Medulla oblongata (tissue), 1 donor: ENCODE measurements around the gene FNDC8.
"Not testable (repeated sequence)": the region's sequence is repeated elsewhere in the genome, so short reads cannot be mapped to it uniquely, and the experiment has no call there.

Experiments used
- DNase-seq: peaks from one replicate; pipeline ENCODE4 v3.0.0-alpha.2; 2015; ENCODE audit errors: extremely low spot score

FNDC8 gene

DNA sequence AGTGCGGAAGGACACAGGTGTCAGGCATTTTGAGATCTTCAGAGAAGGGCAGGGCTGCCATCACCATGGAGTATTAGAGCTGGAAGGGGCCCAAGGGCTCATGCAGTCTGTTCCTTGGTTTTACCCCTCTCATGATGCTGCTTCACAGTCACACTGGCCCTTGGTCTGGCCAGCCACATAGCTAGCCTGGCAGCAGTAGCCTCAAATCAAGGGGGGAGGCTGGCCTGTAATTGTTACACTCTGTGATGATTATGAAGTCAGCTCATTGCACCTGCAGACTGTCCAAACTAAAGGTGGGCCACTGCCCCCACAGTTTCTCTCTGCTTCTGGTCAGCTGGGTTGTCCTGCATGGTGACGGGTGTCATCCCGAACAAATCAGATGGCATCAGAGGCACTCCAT, at the start of gene FNDC8:
FNDC8 (plus strand) TSS at position 301 of the 400 bp plus-strand sequence; CDS start at position 380, 79 bp downstream.
- DNase-seq, result no peak

DNA sequence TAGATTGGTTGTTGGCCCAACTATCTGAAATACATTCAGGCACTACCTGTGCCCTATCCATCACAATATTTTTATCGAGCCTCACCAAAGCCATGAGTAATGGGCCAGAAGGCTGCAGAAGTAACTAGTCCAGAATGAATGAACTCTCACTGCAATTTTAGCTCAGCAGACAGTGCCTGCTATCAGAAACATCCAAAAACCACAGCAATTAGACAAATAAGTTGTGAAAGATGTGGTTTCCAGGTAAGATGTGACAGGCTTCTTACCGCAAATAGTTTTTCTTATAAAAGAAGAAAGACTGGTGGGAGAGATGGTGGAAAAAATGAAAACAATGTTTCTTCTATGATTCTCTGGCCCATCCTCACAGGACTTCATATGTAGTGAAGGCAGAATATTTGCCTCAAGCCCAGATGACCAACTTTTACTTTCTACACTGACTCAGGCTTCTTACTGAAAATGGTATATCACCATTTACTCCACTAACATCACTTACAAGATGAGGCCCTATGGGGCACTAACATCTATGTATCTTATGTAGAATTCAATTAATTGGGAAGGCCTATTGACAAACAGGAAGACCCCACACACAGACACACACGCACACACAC, 48.1 kb upstream of the FNDC8 start:
- no peak for DNase-seq

DNA sequence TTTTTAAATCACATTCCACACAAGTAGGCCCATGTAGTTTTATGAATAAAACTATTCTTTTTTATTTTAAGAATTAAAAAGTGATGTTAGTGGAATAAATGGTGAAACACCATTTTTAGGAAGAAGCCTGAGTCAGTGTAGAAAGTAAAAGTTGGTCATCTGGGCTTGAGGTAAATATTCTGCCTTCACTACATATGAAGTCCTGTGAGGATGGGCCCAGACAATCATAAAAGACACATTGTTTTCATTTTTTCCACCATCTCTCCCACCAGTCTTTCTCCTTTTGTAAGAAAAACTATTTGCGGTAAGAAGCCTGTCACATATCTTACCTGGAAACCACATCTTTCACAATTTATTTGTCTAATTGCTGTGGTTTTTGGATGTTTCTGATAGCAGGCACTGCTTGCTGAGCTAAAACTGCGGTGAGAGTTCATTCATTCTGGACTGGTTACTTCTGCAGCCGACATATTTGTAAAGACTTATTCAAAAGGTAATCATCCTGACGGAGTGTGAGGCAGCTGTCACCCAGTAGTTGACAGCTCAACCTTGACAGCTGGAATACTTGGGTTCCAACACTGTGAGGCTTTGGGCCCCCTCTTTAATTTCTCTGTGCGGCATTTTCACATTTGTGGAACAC, 47.3 kb upstream of the FNDC8 start:
- DNase-seq, result peak; percentile 36

DNA sequence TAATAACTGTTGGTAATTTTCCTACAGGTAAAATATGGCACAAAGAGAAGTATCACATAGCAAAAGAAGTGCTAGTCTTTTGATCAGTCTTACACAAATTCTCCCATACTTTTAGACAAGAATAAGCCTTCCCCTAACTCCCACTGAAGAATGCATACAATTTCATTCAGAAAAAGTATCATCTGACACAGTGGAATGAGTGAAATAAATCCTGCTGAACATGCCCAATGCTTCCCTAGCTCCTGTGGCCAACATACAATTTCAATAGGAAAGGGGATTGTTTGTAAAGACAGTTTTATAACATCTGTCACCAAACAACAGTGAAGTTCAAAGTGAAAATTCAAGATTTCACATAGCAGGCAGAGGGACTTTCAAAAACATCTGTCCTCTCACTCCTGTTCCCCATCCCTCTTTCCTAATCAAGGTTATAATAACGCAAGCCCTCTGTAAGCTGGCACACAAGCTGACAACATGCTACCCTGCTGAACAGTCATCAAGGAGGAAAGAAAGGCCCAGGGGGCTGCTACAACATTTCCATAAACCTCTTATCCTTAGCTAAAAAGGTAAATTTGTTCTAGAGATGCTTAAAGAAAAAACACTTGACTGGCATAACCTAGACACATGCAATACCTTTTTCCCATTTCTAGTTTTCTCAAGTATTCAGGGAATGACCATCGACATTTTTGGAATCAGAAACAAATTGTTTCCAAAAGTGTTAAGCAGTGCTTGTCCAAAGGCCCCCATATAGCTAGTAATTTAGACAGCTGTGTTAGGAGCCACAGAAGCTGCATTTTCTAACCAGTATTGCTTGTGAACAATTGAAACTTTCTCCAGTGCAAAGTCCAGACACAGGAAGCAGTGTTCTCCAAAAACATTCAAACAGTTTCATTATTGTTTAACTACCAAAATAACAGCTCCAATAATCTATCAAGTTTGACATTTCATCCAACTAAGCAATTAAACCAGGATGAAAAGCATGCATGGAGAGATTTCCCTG, 46.4 kb upstream of the FNDC8 start:
- peak; percentile 90 for DNase-seq

DNA sequence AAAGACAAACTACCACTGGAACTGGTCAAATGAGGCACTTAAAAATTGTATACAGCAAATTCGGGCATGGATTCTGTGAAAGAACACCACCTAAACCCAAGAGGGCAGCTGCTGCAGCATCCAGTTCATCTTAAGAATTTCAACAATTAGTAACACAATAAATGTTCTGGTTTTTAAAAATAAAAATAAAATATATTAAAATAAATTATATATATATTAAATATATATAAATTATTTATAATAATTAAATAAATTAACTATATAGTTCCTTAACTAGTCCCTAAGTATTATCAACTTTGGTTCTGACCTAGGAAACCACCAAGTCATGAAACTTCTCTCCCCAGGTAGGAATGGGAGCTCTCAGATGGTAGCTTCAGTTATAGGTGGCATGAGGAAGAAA, 44.5 kb upstream of the FNDC8 start:
- DNase-seq, result no peak

DNA sequence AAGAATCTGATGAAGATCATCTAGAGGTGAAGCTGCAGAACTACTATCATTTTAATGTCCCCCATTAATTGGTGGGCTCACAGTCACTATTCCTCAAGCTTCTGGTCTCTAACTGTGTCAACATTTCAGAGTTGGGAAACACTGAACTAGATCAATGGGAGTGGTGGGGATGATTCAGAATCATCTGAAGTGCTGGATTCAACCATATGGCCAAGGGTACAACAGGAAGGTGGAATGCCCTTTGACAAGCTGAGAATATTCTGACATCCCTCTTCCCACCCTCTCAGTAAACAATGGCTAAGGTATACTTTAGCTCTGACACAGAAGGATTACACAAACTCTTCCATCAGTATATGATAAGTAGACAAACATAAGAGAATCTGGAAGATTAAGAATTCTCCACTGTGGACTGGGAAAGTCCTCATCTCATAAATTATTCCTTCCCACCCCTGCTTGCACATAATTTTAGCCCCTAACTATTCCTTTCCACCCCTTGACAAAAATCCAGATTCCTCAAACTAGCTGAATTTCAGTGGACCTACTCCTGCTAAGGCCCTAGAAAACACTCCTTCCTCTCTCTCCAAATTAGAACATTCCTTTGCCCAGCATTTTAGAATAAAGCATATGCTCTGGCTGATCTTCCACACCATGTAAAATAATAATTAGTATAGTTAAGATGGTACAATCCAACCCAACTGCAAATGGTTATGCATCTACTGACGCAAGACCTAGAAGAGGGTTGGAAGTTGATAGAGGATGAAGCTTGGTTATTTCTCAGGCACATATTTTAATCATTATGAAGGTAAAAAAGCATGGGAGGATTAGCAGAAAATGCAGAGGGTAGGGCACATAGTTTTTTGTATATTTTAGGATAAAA, 41.6 kb upstream of the FNDC8 start:
- no peak for DNase-seq

DNA sequence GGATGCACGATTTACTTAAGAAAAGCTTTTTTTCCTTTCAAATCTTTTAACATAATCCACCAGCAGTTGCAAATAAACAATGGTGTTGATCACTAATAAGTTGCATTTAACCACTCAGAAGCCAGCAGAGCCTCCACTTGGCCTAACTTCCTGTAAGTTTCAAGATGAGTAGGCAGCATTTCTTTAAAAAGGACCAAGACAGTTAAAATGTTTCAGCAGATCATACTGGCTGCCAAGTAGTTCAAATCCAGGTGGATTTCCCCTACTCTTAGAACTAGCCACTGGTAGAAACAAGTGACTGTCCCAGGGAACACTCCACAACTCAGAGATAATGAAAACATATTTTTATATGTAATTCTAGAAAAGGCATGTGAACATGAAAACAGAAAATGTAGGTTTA, 40.9 kb upstream of the FNDC8 start:
- no peak for DNase-seq

DNA sequence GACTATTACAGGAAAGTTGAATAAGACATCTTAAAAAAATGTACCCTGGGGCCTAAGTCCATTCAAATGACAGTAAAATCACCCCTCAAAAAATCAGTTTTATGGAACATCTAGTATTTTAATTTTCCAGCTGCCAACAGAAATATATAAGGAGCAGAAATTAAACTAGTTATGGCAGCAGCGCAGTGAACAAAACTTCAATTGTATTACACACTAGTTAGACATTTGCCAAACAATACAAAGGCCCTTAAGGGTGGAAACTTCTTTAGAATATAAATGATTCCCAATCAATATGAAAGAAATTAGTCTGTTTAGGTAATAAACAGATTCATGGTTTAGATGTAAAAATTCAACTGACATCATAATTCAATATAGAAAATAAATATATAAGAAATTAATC, 39.8 kb upstream of the FNDC8 start:
- DNase-seq, result peak; percentile 51

DNA sequence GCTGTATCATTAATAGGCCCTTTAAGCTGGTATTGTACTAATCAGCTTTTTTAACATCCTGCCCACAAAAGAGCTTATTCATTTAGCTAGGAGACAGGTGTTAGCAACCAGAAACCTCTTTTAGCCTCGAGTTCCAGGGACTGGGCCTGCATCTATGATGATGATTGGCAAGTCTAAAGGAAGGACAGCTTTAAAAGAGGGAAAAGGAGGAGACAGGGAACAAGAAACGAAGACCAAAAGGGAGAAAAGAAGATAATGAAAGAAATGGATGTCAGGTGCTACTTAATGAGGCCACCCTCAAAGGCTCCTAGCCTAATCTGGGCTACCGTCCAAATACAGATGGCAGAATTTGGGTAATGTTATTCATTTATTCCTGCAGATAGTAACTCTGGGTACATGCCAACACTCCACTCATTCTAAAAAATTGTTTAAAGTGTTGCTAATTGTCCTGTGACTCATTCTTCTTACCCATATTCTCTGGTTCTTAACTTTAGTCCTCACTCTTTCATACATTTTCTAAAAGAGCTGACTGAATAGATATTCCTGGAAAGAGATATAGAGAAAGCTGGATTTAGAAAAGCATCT, 39.2 kb upstream of the FNDC8 start:
- peak; percentile 40 for DNase-seq

DNA sequence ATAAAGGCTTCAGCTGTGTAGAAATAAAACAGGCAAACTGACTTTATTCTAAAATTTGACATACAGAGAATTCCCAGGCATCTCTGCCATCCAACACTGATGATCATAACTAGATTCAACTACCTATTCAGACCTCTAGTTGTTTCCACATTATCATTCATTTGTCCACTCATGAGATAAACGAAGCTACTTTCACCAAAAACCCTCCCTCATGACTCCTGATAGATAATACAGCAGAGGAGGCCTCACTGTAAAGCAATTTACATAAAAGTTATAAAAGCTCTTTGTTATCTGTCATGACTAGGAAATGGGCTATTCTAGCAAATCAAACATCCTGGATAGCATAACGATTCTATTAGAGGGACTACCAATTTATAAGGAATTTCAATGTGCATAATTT, 38.3 kb upstream of the FNDC8 start:
- no peak for DNase-seq

DNA sequence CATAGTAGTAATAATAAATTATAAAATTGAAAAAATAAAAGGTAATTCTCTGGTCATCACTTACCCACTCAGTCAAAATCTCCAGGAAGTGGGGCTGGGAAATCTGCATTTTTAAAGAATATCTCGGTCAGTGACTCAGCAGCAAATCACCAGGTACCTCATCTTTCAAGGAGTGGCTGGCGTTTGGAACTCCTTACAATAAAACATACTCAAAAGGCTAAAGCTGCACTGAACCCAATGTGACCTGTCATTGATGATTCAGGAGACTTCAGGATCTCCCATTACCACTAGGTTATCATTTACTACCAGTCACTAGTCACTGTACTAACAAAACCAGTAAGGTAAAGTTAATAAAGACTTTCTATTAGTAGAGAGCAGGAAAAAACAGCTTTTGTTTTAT, 36.4 kb upstream of the FNDC8 start:
- peak; percentile 8 for DNase-seq

DNA sequence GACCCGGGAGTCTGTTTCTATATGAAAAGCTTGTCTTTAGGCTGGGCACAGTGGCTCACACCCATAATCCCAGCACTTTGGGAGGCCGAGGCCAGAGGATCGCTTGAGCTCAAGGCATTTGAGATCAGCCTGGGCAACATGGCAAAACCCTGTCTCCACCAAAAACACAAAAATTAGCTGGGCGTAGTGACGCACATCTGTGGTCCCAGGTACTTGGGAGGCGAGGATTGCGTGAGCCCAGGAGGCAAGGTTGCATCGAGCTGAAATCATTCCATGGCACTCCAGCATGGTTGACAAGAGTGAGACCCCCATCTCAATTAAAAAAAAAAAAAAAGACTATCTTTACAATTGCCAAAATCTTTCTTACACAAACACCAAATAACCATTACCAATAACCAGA, 35.3 kb upstream of the FNDC8 start:
- peak; percentile 18 for DNase-seq

DNA sequence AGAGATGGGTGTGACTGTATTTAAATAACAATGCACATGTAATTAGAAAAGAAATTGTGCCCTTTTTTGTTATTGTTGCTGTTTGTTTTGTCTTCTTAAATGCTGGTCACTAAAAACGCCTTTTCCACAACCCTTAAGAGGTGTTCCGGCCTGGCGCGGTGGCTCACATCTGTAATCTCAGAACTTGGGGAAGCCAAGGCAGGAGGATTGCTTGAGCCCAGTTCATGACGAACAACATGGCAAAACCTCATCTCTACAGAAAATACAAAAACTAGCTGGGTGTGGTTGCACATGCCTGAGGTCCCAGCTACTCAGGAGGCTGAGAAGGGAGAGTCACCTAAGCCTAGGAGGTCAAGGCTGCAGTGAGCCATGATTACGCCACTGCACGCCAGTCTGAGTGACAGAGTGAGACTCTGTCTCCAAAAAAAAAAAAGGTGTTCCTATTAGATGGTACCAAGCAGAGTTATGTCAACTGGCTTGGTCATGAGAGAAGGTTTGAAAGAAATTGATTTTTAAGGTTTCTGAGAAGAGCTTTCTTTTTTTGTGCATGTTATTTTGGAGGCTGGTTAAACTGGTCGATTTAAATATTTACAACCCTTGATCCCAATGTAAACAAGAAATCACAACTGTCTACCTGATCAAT, 34.4 kb upstream of the FNDC8 start:
- peak; percentile 44 for DNase-seq

DNA sequence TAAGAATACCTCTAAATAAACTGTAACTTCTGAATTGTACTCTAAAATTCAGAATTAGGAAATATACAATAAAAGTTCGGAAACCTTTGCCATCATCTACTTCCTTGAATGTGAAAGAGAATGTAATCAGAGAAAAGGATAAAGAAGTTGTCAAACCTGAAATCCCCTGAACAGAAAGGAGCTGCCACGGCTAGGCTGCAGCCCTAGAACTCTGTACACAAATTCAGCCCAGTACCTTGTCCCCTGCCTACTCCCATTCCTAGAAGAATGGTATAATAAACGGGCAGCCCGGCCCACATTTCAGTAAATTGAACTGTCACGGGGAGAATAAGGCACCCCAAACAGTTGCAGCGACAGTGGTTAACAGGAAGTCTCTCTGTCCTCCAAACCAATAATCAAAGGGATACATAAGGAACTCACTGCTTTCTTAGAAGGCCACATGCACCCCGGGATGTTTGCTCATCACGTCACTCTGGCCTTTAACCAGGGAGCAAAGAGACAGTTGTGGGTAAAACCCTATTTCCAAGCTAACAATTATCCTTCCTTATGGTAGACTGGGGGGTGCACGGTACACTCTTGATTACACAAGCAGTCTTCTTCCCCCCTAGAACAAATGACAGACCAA, 33.6 kb upstream of the FNDC8 start:
- peak; percentile 80 for DNase-seq

DNA sequence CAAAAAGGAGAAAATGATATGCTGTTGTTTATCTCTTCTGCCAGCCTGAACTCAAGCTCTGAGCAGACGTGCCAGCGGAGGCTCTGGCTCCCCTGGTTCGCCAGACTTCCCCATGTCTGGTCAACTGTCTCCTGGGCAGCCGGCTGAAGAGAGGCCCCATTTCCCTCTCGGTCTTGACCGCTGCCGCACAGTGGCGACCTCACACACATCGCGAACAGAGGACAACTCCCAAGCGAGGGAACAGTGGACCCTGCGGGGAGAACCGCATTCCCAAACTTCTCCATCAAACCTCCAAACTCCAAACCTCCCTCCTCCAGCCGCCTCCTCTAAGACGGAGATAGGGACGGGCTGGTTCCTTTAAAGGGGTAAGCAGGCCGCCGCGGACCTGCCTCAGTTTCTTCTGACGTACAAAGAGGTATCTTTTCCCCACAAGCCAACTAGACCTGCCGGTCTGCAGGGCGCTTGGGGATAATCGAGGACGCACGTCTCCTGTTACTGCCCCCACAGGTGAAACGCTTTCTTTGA, 33.0 kb upstream of the FNDC8 start:
- no peak for DNase-seq

DNA sequence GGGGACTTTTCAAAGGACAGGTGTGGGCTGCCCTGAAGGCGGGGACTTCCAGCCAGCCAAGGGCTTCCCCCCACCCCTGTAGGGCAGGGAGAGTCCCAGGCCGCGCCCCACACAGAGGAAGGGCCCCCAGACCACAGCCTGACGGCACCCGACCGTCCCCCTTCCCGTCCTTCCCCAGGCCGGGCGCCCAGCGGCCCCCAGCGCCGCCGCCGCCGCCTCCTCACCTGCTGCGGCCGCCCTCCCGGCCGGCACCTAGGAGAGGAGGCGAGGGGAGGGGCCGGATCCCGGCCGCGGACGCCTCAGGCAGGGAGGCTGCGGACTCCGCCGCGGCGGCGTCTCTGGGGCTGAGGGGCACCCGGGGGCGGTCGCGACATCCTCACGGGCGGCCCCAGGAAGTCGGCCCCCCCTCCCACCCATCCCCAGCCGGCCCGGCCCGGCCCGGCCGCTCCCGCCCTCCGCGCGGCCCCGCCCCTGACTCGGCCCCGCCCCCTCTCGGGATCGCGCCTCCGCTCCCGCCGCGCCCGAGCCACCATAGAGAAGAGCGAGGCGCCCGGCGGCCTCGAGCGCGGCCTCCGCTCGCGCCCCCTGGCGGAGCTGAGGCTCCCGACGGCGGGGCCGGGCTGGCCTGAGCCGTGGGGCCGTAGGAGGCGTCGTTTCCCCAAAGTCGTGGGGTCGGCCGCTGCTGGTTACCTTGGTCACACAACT, 32.4 kb upstream of the FNDC8 start:
- DNase-seq, result peak; percentile 92

DNA sequence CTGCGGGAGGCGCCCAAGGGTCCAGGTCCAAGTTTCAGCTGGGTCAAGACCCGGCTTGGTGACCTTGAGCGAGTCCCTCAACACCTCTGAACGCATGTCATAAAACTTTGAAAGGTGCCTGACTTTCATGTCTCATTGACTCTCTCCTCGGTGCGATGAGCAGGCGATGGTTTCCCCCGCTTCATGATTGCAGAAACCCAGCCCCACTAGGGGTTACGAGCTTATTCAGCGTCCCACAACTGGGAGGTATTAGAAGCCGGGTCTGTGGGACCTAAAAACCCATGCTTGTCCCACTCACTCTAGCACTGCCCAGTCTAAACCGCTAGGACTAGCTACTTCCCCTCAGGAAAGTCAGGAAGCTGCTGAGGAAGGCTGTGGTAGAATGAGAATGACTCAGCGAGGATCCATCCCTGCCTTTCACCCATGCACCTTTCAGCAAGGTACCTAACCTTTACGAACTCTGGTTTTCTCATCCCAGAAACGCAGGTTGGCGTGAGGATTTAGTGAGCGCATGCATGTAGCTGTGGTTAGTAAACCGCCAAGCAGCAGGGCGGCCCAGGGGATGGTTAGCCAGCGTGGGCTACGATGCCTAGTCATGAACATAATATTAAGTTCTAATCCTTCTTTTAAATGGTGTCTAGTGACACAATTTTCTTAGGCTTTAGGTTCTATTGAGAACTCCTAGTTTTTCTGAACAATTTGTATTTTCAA, 31.7 kb upstream of the FNDC8 start:
- peak; percentile 57 for DNase-seq

DNA sequence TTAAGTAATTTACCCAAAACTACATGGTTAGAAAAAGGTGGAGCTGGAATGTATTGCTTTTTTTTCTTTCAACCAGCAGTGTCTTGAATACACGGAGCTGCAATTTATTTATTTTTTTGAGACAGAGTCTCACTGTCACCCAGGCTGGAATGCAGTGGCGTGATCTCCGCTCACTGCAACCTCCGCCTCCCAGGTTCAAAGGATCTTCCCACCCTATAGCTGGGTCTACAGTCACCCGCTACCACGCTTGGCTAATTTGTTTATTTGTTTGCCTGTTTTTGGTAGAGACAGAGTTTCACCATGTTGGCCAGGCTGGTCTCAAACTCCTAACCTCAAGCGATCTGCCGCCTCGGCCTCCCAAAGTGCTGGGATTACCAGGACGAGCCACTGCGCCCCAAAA, 30.7 kb upstream of the FNDC8 start:
- DNase-seq, result not testable (repeated sequence)

DNA sequence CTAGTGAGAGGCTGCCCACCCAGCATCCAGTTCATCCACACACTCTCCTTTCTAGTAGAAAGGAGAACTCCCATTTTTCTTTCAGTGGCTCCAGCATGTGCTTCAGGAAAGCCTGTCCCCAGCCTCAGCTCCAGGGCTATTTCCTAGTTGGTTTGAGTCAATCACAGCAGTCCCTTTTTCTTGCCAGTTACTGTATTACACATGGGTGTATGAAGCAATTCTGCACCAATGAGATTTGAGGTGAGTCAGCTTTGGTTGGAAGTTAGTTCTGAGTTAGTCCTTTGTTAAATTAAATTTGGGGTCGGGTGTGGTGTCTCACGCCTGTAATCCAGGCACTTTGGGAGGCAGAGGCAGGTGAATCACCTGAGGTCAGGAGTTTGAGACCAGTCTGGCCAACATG, 26.5 kb upstream of the FNDC8 start:
- no peak for DNase-seq
